ENCODE measurements around the gene LHFPL3.
"Not testable (repeated sequence)": the region's sequence is repeated elsewhere in the genome, so short reads cannot be mapped to it uniquely, and the experiment has no call there.

Gene LHFPL3

GRCh38 chr7:104328296-104328969 is at the start of gene LHFPL3:
Gene LHFPL3, plus strand, starts transcription at chr7:104328603.
- Histone ChIP-seq H3K9ac (ENCODE audit: low read length) (no peak within 1 kb of the TSS), H3K4me3 (ENCODE audit: low read length) (peak within 1 kb of the TSS; percentile 77), H3K27me3 (ENCODE audit: control insufficient read depth, insufficient read depth, low read length) (peaks cover 63% of the 10 kb centered on the region), H3K27ac (ENCODE audit: low read length) (no peak within 1 kb of the TSS), H3K36me3 (ENCODE audit: control insufficient read depth, low read depth, low read length) (no peaks in the 10 kb centered on the region), H3K9me3 (ENCODE audit: control insufficient read depth, low read depth, low read length) (no peaks in the 10 kb centered on the region), H3K4me1 (ENCODE audit: control insufficient read depth, low read depth, low read length) (no peaks in the 10 kb centered on the region)

GRCh38 chr7:104281685-104282084 is 46.7 kb upstream of the LHFPL3 start:
- not testable (repeated sequence) for H3K4me3 ChIP-seq (ENCODE audit: low read length); H3K4me1 ChIP-seq (ENCODE audit: control insufficient read depth, low read depth, low read length); H3K9ac ChIP-seq (ENCODE audit: low read length); H3K27ac ChIP-seq (ENCODE audit: low read length); H3K27me3 ChIP-seq (ENCODE audit: control insufficient read depth, insufficient read depth, low read length); H3K36me3 ChIP-seq (ENCODE audit: control insufficient read depth, low read depth, low read length); H3K9me3 ChIP-seq (ENCODE audit: control insufficient read depth, low read depth, low read length)

- Histone ChIP-seq H3K36me3 (ENCODE audit: control insufficient read depth, low read depth, low read length) (no peaks in the 10 kb centered on the region), H3K27me3 (ENCODE audit: control insufficient read depth, insufficient read depth, low read length) (no peaks in the 10 kb centered on the region), H3K27ac (ENCODE audit: low read length) (no peak overlapping the region), H3K4me1 (ENCODE audit: control insufficient read depth, low read depth, low read length) (no peaks in the 10 kb centered on the region), H3K9me3 (ENCODE audit: control insufficient read depth, low read depth, low read length) (no peaks in the 10 kb centered on the region), H3K4me3 (ENCODE audit: low read length) (no peak overlapping the region), H3K9ac (ENCODE audit: low read length) (no peak overlapping the region)
These were observed 41.6 kb upstream of the LHFPL3 start for GRCh38 chr7:104286839-104287238.

- Histone ChIP-seq H3K4me1 (ENCODE audit: control insufficient read depth, low read depth, low read length) (no peaks in the 10 kb centered on the region), H3K27ac (ENCODE audit: low read length) (no peak overlapping the region), H3K27me3 (ENCODE audit: control insufficient read depth, insufficient read depth, low read length) (no peaks in the 10 kb centered on the region), H3K9me3 (ENCODE audit: control insufficient read depth, low read depth, low read length) (no peaks in the 10 kb centered on the region), H3K9ac (ENCODE audit: low read length) (no peak overlapping the region), H3K4me3 (ENCODE audit: low read length) (no peak overlapping the region), H3K36me3 (ENCODE audit: control insufficient read depth, low read depth, low read length) (no peaks in the 10 kb centered on the region)
These were observed 40.3 kb upstream of the LHFPL3 start for GRCh38 chr7:104288137-104288536.

- Histone ChIP-seq H3K4me3 (ENCODE audit: low read length) (no peak overlapping the region), H3K9ac (ENCODE audit: low read length) (no peak overlapping the region), H3K36me3 (ENCODE audit: control insufficient read depth, low read depth, low read length) (no peaks in the 10 kb centered on the region), H3K27me3 (ENCODE audit: control insufficient read depth, insufficient read depth, low read length) (no peaks in the 10 kb centered on the region), H3K4me1 (ENCODE audit: control insufficient read depth, low read depth, low read length) (no peaks in the 10 kb centered on the region), H3K27ac (ENCODE audit: low read length) (no peak overlapping the region), H3K9me3 (ENCODE audit: control insufficient read depth, low read depth, low read length) (no peaks in the 10 kb centered on the region)
These were observed 34.1 kb upstream of the LHFPL3 start for GRCh38 chr7:104294291-104294690.

- Histone ChIP-seq H3K36me3 (ENCODE audit: control insufficient read depth, low read depth, low read length) (no peaks in the 10 kb centered on the region), H3K4me1 (ENCODE audit: control insufficient read depth, low read depth, low read length) (no peaks in the 10 kb centered on the region), H3K9me3 (ENCODE audit: control insufficient read depth, low read depth, low read length) (no peaks in the 10 kb centered on the region), H3K27me3 (ENCODE audit: control insufficient read depth, insufficient read depth, low read length) (no peaks in the 10 kb centered on the region), H3K9ac (ENCODE audit: low read length) (no peak overlapping the region), H3K27ac (ENCODE audit: low read length) (no peak overlapping the region), H3K4me3 (ENCODE audit: low read length) (no peak overlapping the region)
These were observed 32.1 kb upstream of the LHFPL3 start for GRCh38 chr7:104296266-104296665.

- Histone ChIP-seq H3K9ac (ENCODE audit: low read length) (no peak overlapping the region), H3K27ac (ENCODE audit: low read length) (no peak overlapping the region), H3K4me3 (ENCODE audit: low read length) (no peak overlapping the region), H3K36me3 (ENCODE audit: control insufficient read depth, low read depth, low read length) (no peaks in the 10 kb centered on the region), H3K9me3 (ENCODE audit: control insufficient read depth, low read depth, low read length) (no peaks in the 10 kb centered on the region), H3K4me1 (ENCODE audit: control insufficient read depth, low read depth, low read length) (no peaks in the 10 kb centered on the region), H3K27me3 (ENCODE audit: control insufficient read depth, insufficient read depth, low read length) (no peaks in the 10 kb centered on the region)
These were observed 31.5 kb upstream of the LHFPL3 start for GRCh38 chr7:104296900-104297299.

- Histone ChIP-seq H3K27me3 (ENCODE audit: control insufficient read depth, insufficient read depth, low read length) (no peaks in the 10 kb centered on the region), H3K36me3 (ENCODE audit: control insufficient read depth, low read depth, low read length) (no peaks in the 10 kb centered on the region), H3K27ac (ENCODE audit: low read length) (no peak overlapping the region), H3K9ac (ENCODE audit: low read length) (no peak overlapping the region), H3K4me1 (ENCODE audit: control insufficient read depth, low read depth, low read length) (no peaks in the 10 kb centered on the region), H3K9me3 (ENCODE audit: control insufficient read depth, low read depth, low read length) (no peaks in the 10 kb centered on the region), H3K4me3 (ENCODE audit: low read length) (no peak overlapping the region)
These were observed 29.1 kb upstream of the LHFPL3 start for GRCh38 chr7:104299323-104299722.

- no peak overlapping the region for H3K27ac ChIP-seq (ENCODE audit: low read length)
- H3K9ac ChIP-seq (ENCODE audit: low read length): no peak overlapping the region
- no peaks in the 10 kb centered on the region for H3K9me3 ChIP-seq (ENCODE audit: control insufficient read depth, low read depth, low read length)
- H3K27me3 ChIP-seq (ENCODE audit: control insufficient read depth, insufficient read depth, low read length): no peaks in the 10 kb centered on the region
- H3K36me3 ChIP-seq (ENCODE audit: control insufficient read depth, low read depth, low read length): no peaks in the 10 kb centered on the region
- H3K4me3 ChIP-seq (ENCODE audit: low read length): no peak overlapping the region
- no peaks in the 10 kb centered on the region for H3K4me1 ChIP-seq (ENCODE audit: control insufficient read depth, low read depth, low read length)
These were observed 28.6 kb upstream of the LHFPL3 start for GRCh38 chr7:104299777-104300176.

- no peaks in the 10 kb centered on the region for H3K9me3 ChIP-seq (ENCODE audit: control insufficient read depth, low read depth, low read length)
- no peaks in the 10 kb centered on the region for H3K27me3 ChIP-seq (ENCODE audit: control insufficient read depth, insufficient read depth, low read length)
- H3K9ac ChIP-seq (ENCODE audit: low read length): no peak overlapping the region
- no peak overlapping the region for H3K4me3 ChIP-seq (ENCODE audit: low read length)
- no peaks in the 10 kb centered on the region for H3K4me1 ChIP-seq (ENCODE audit: control insufficient read depth, low read depth, low read length)
- no peak overlapping the region for H3K27ac ChIP-seq (ENCODE audit: low read length)
- no peaks in the 10 kb centered on the region for H3K36me3 ChIP-seq (ENCODE audit: control insufficient read depth, low read depth, low read length)
These were observed 21.6 kb upstream of the LHFPL3 start for GRCh38 chr7:104306793-104307192.

GRCh38 chr7:104317948-104318629 is 10.3 kb upstream of the LHFPL3 start:
- no peak overlapping the region for H3K4me3 ChIP-seq (ENCODE audit: low read length)
- H3K36me3 ChIP-seq (ENCODE audit: control insufficient read depth, low read depth, low read length): no peaks in the 10 kb centered on the region
- peaks cover 9% of the 10 kb centered on the region for H3K9me3 ChIP-seq (ENCODE audit: control insufficient read depth, low read depth, low read length)
- H3K9ac ChIP-seq (ENCODE audit: low read length): no peak overlapping the region
- H3K27me3 ChIP-seq (ENCODE audit: control insufficient read depth, insufficient read depth, low read length): no peaks in the 10 kb centered on the region
- peaks cover 7% of the 10 kb centered on the region for H3K4me1 ChIP-seq (ENCODE audit: control insufficient read depth, low read depth, low read length)
- H3K27ac ChIP-seq (ENCODE audit: low read length): no peak overlapping the region

- Histone ChIP-seq H3K9ac (ENCODE audit: low read length) (no peak overlapping the region), H3K27ac (ENCODE audit: low read length) (no peak overlapping the region), H3K36me3 (ENCODE audit: control insufficient read depth, low read depth, low read length) (no peaks in the 10 kb centered on the region), H3K4me3 (ENCODE audit: low read length) (peak overlapping the region; percentile 77), H3K27me3 (ENCODE audit: control insufficient read depth, insufficient read depth, low read length) (peaks cover 63% of the 10 kb centered on the region), H3K9me3 (ENCODE audit: control insufficient read depth, low read depth, low read length) (no peaks in the 10 kb centered on the region), H3K4me1 (ENCODE audit: control insufficient read depth, low read depth, low read length) (no peaks in the 10 kb centered on the region)
These were observed 869 bp upstream of the LHFPL3 start for GRCh38 chr7:104327534-104327933.
